Measurements from ENCODE around the gene LYSMD4.

The LYSMD4 gene

GRCh38 chr15:99732751-99733267 lies 428 bp downstream of the LYSMD4 start:
- Mint-ChIP-seq H3K36me3 (ENCODE audit: low read depth) (peaks cover 4% of the 10 kb centered on the region), H3K4me3 (peak overlapping the region; percentile 86), H3K4me1 (peaks cover 54% of the 10 kb centered on the region), H3K9me3 (peaks cover 4% of the 10 kb centered on the region), H3K27me3 (ENCODE audit: low read depth, poor library complexity) (peaks cover 29% of the 10 kb centered on the region), H3K27ac (no peak overlapping the region)
- no peak for TF ChIP-seq CTCF (IDR thresholded peaks at IDR 0.05)
- peak; percentile 58 for DNase-seq

- Mint-ChIP-seq H3K27ac (peak overlapping the region; percentile 48), H3K4me3 (peak overlapping the region; percentile 86), H3K9me3 (peaks cover 4% of the 10 kb centered on the region), H3K27me3 (ENCODE audit: low read depth, poor library complexity) (peaks cover 29% of the 10 kb centered on the region), H3K4me1 (peaks cover 58% of the 10 kb centered on the region), H3K36me3 (ENCODE audit: low read depth) (peaks cover 4% of the 10 kb centered on the region)
- TF ChIP-seq CTCF (IDR thresholded peaks at IDR 0.05) = no peak
- no peak for DNase-seq
Measured at GRCh38 chr15:99732124-99732750, 1.0 kb downstream of the LYSMD4 start.

- no peak for TF ChIP-seq CTCF (IDR thresholded peaks at IDR 0.05)
- Mint-ChIP-seq H3K4me1 (peaks cover 58% of the 10 kb centered on the region), H3K27ac (no peak overlapping the region), H3K9me3 (peaks cover 6% of the 10 kb centered on the region), H3K27me3 (ENCODE audit: low read depth, poor library complexity) (peaks cover 29% of the 10 kb centered on the region), H3K4me3 (peak overlapping the region; percentile 86), H3K36me3 (ENCODE audit: low read depth) (peaks cover 9% of the 10 kb centered on the region)
- peak; percentile 28 for DNase-seq
Measured at GRCh38 chr15:99731336-99732123, 1.7 kb downstream of the LYSMD4 start.

- H3K9me3 Mint-ChIP-seq = peaks cover 19% of the 10 kb centered on the region
- H3K27me3 Mint-ChIP-seq (ENCODE audit: low read depth, poor library complexity) = peaks cover 29% of the 10 kb centered on the region
- H3K4me3 Mint-ChIP-seq = no peak overlapping the region
- TF ChIP-seq CTCF (IDR thresholded peaks at IDR 0.05) = peak; percentile 28
- H3K27ac Mint-ChIP-seq = no peak overlapping the region
- H3K36me3 Mint-ChIP-seq (ENCODE audit: low read depth) = peaks cover 25% of the 10 kb centered on the region
- peaks cover 57% of the 10 kb centered on the region for H3K4me1 Mint-ChIP-seq
- peak; percentile 13 for DNase-seq
Measured at GRCh38 chr15:99729920-99730319, 3.3 kb downstream of the LYSMD4 start.

GRCh38 chr15:99729327-99729726 lies 3.9 kb downstream of the LYSMD4 start:
- TF ChIP-seq CTCF (IDR thresholded peaks at IDR 0.05) = no peak
- H3K9me3 Mint-ChIP-seq = peaks cover 24% of the 10 kb centered on the region
- H3K27me3 Mint-ChIP-seq (ENCODE audit: low read depth, poor library complexity) = peaks cover 25% of the 10 kb centered on the region
- H3K4me3 Mint-ChIP-seq = no peak overlapping the region
- no peak overlapping the region for H3K27ac Mint-ChIP-seq
- H3K4me1 Mint-ChIP-seq = peaks cover 52% of the 10 kb centered on the region
- DNase-seq = no peak
- peaks cover 30% of the 10 kb centered on the region for H3K36me3 Mint-ChIP-seq (ENCODE audit: low read depth)

Measured in nephron progenitor cell (in vitro differentiated cells).